Skeletal muscle cell (primary cell): ENCODE measurements around the gene DALRD3.

Experiments used
- DNase-seq: peaks from one replicate; pipeline ENCODE4 v3.0.0-alpha.2; 2010; ENCODE audit warnings: low read depth
- H3K4me3 ChIP-seq: 2 replicates; pipeline ENCODE4 v1.5.1; 2011; ENCODE audit warnings: low read depth, mild to moderate bottlenecking, control low read depth, low read length, moderate library complexity

Gene DALRD3

GRCh38 chr3:49017971-49018706 is at the start of gene DALRD3:
DALRD3 (minus strand) TSS chr3:49018580; CDS start chr3:49018564, 16 bp downstream.
- DNase-seq = no peak
- H3K4me3 ChIP-seq = peak within 1 kb of the TSS; percentile 85

GRCh38 chr3:49058011-49058410 is 39.6 kb upstream of the DALRD3 start:
- no peak for DNase-seq
- H3K4me3 ChIP-seq = no peak overlapping the region

- H3K4me3 ChIP-seq = no peak overlapping the region
- DNase-seq = no peak
Observed at GRCh38 chr3:49057268-49057667, 38.9 kb upstream of the DALRD3 start.

- H3K4me3 ChIP-seq = no peak overlapping the region
- DNase-seq = no peak
Observed at GRCh38 chr3:49054344-49054862, 36.0 kb upstream of the DALRD3 start.

- no peak overlapping the region for H3K4me3 ChIP-seq
- DNase-seq = no peak
Observed at GRCh38 chr3:49053543-49053942, 35.2 kb upstream of the DALRD3 start.

- H3K4me3 ChIP-seq = no peak overlapping the region
- no peak for DNase-seq
Observed at GRCh38 chr3:49035281-49035680, 16.9 kb upstream of the DALRD3 start.

- H3K4me3 ChIP-seq = no peak overlapping the region
- no peak for DNase-seq
Observed at GRCh38 chr3:49034650-49035049, 16.3 kb upstream of the DALRD3 start.

- no peak for DNase-seq
- H3K4me3 ChIP-seq = no peak overlapping the region
Observed at GRCh38 chr3:49032646-49033304, 14.4 kb upstream of the DALRD3 start.

- H3K4me3 ChIP-seq = no peak overlapping the region
- no peak for DNase-seq
Observed at GRCh38 chr3:49030321-49030720, 11.9 kb upstream of the DALRD3 start.

GRCh38 chr3:49029563-49029884 is 11.1 kb upstream of the DALRD3 start:
- no peak for DNase-seq

GRCh38 chr3:49028673-49029562 is 10.5 kb upstream of the DALRD3 start, which contains the start of gene IMPDH2:
IMPDH2 (minus strand) TSS chr3:49029398; CDS start chr3:49029350, 48 bp downstream.
- peak within 1 kb of the TSS; percentile 99 for H3K4me3 ChIP-seq
- peak; percentile 57 for DNase-seq

More at GRCh38 chr3:49029563-49029884, 11.1 kb upstream of the DALRD3 start:
- peak overlapping the region; percentile 99 for H3K4me3 ChIP-seq

- DNase-seq = no peak
- peak overlapping the region; percentile 99 for H3K4me3 ChIP-seq
Observed at GRCh38 chr3:49028298-49028672, 9.9 kb upstream of the DALRD3 start.

GRCh38 chr3:49027634-49028033 is 9.3 kb upstream of the DALRD3 start:
- H3K4me3 ChIP-seq = no peak overlapping the region
- no peak for DNase-seq

GRCh38 chr3:49026536-49026935 is 8.2 kb upstream of the DALRD3 start:
- no peak for DNase-seq
- no peak overlapping the region for H3K4me3 ChIP-seq

GRCh38 chr3:49025793-49026520 is 7.6 kb upstream of the DALRD3 start:
- DNase-seq = no peak
- no peak overlapping the region for H3K4me3 ChIP-seq

GRCh38 chr3:49025005-49025792 is 6.8 kb upstream of the DALRD3 start:
- no peak for DNase-seq
- no peak overlapping the region for H3K4me3 ChIP-seq

GRCh38 chr3:49024449-49024848 is 6.1 kb upstream of the DALRD3 start:
- no peak for DNase-seq

GRCh38 chr3:49023775-49024174 is 5.4 kb upstream of the DALRD3 start:
- no peak overlapping the region for H3K4me3 ChIP-seq
- no peak for DNase-seq

More at GRCh38 chr3:49024449-49024848, 6.1 kb upstream of the DALRD3 start:
- H3K4me3 ChIP-seq = no peak overlapping the region
